PC-9 (cell line): ENCODE data around the gene TRABD2B.

Experiments used
- CTCF ChIP-seq: fragments of 200-600 bp; sonication (generic); conservative IDR thresholded peaks from 2 replicates; pipeline ENCODE4 v1.6.1; 2017; ENCODE audit warnings: mixed run types, antibody characterized with exemption, mild to moderate bottlenecking, moderate library complexity
- EZH2 ChIP-seq: fragments of 200-600 bp; sonication (generic); IDR thresholded peaks from 2 replicates; pipeline ENCODE4 v1.8.0; 2017; ENCODE audit warnings: antibody characterized with exemption, low read depth

GRCh38 chr1:47926461-47926999, 70.7 kb downstream of the TRABD2B start:
- TF ChIP-seq CTCF (no peak), EZH2 (no peak)
